Astrocyte (in vitro differentiated cells and primary cell): ENCODE data around the gene TENT5C. TPM values are rescaled to one million over a fixed set of nuclear protein-coding genes. Genes with fewer than 3 reads are reported as not detected.

ENCODE experiments used
- DNase-seq: peaks from one replicate; pipeline ENCODE4 v3.0.0-alpha.2; 2010; ENCODE audit warnings: low read depth
- FAIRE-seq: peaks from 2 replicates; lab custom pipeline; 2011; peaks lifted over from hg19 to GRCh38; lab: Jason Lieb, UNC
- H2AFZ ChIP-seq: 2 replicates; pipeline ENCODE4 v1.6.0; 2012; ENCODE audit warnings: low read depth, low read length, inconsistent platforms
- H3K27ac ChIP-seq: 2 replicates; pipeline ENCODE4 v1.5.1; 2011; ENCODE audit warnings: low read depth, low read length, inconsistent platforms
- H3K27me3 ChIP-seq: 2 replicates; pipeline ENCODE4 v1.6.0; 2011; ENCODE audit warnings: low read length, inconsistent platforms; ENCODE audit not compliant: insufficient read depth
- H3K36me3 ChIP-seq: 2 replicates; pipeline ENCODE4 v1.5.1; 2011; ENCODE audit warnings: low read length, inconsistent platforms; ENCODE audit not compliant: insufficient read depth
- H3K4me1 ChIP-seq: 2 replicates; pipeline ENCODE4 v1.5.1; 2011; ENCODE audit warnings: low read length, inconsistent platforms; ENCODE audit not compliant: insufficient read depth
- H3K4me2 ChIP-seq: 2 replicates; pipeline ENCODE4 v1.6.0; 2012; ENCODE audit warnings: low read length, inconsistent platforms
- H3K4me3 ChIP-seq: 2 replicates; pipeline ENCODE4 v1.5.1; 2011; ENCODE audit warnings: low read depth, mild to moderate bottlenecking, low read length, inconsistent platforms; ENCODE audit not compliant: insufficient read depth
- H3K79me2 ChIP-seq: 2 replicates; pipeline ENCODE4 v1.6.0; 2012; ENCODE audit warnings: mild to moderate bottlenecking, low read length, inconsistent platforms; ENCODE audit not compliant: insufficient read depth
- H3K9ac ChIP-seq: 2 replicates; pipeline ENCODE4 v1.6.0; 2012; ENCODE audit warnings: mild to moderate bottlenecking, low read length, inconsistent platforms
- H3K9me3 ChIP-seq: 2 replicates; pipeline ENCODE4 v1.5.1; 2012; ENCODE audit warnings: low read depth, mild to moderate bottlenecking, low read length, inconsistent platforms; ENCODE audit not compliant: insufficient read depth
- H4K20me1 ChIP-seq: 2 replicates; pipeline ENCODE4 v1.6.0; 2012; ENCODE audit warnings: low read length, inconsistent platforms; ENCODE audit not compliant: insufficient read depth
- H3K27ac Mint-ChIP-seq: one replicate; pipeline ENCODE4 v1.8.0; 2021; ENCODE audit warnings: mild to moderate bottlenecking, mixed read lengths; ENCODE audit not compliant: unreplicated experiment
- H3K27me3 Mint-ChIP-seq: one replicate; pipeline ENCODE4 v1.8.0; 2021; ENCODE audit warnings: low read depth, mixed read lengths; ENCODE audit not compliant: unreplicated experiment
- H3K36me3 Mint-ChIP-seq: one replicate; pipeline ENCODE4 v1.8.0; 2021; ENCODE audit warnings: low read depth, mixed read lengths; ENCODE audit not compliant: unreplicated experiment
- H3K4me1 Mint-ChIP-seq: one replicate; pipeline ENCODE4 v1.8.0; 2021; ENCODE audit warnings: low read depth, mixed read lengths; ENCODE audit not compliant: unreplicated experiment
- H3K4me3 Mint-ChIP-seq: one replicate; pipeline ENCODE4 v1.8.0; 2021; ENCODE audit warnings: mild to moderate bottlenecking, moderate library complexity, mixed read lengths; ENCODE audit not compliant: unreplicated experiment
- H3K9me3 Mint-ChIP-seq: one replicate; pipeline ENCODE4 v1.8.0; 2021; ENCODE audit warnings: mild to moderate bottlenecking, mixed read lengths; ENCODE audit not compliant: unreplicated experiment
- EZH2 ChIP-seq: IDR thresholded peaks from 2 replicates; pipeline ENCODE4 v1.6.1; 2012; ENCODE audit warnings: mild to moderate bottlenecking, low read length, inconsistent platforms; ENCODE audit not compliant: insufficient read depth
- total RNA-seq: library from RNA; stranded (reverse); gene quantifications from 2 replicates; pipeline ENCODE4 v1.2.1, GENCODE V29; 2021
- TF ChIP-seq, protein P1 (sequence below): IDR thresholded peaks from 2 replicates; pipeline ENCODE4 v1.5.1; 2011; ENCODE audit warnings: low read depth, mild to moderate bottlenecking, inconsistent platforms, low read length, moderate library complexity; ENCODE audit not compliant: insufficient read depth

TENT5C gene
- total RNA-seq, 1 donor from 2014 or later: 0.77 TPM

- Mint-ChIP-seq H3K36me3 (no peaks in the 10 kb centered on the region), H3K27ac (no peak overlapping the region), H3K27me3 (peaks cover 25% of the 10 kb centered on the region), H3K4me1 (peaks cover 33% of the 10 kb centered on the region), H3K4me3 (no peak overlapping the region), H3K9me3 (no peaks in the 10 kb centered on the region)
- H2AFZ ChIP-seq: no peak overlapping the region
- no peak overlapping the region for H3K4me3 ChIP-seq
- H3K4me2 ChIP-seq: no peak overlapping the region
- H3K4me1 ChIP-seq: peaks cover 7% of the 10 kb centered on the region
- H4K20me1 ChIP-seq: no peaks in the 10 kb centered on the region
- no peak overlapping the region for H3K9ac ChIP-seq
- FAIRE-seq (no peak), DNase-seq (no peak)
- H3K27ac ChIP-seq: no peak overlapping the region
- H3K9me3 ChIP-seq: no peaks in the 10 kb centered on the region
- no peaks in the 10 kb centered on the region for H3K36me3 ChIP-seq
- no peaks in the 10 kb centered on the region for H3K27me3 ChIP-seq
- no peaks in the 10 kb centered on the region for H3K79me2 ChIP-seq
- no peak for TF ChIP-seq EZH2
- TF ChIP-seq, protein P1, sequence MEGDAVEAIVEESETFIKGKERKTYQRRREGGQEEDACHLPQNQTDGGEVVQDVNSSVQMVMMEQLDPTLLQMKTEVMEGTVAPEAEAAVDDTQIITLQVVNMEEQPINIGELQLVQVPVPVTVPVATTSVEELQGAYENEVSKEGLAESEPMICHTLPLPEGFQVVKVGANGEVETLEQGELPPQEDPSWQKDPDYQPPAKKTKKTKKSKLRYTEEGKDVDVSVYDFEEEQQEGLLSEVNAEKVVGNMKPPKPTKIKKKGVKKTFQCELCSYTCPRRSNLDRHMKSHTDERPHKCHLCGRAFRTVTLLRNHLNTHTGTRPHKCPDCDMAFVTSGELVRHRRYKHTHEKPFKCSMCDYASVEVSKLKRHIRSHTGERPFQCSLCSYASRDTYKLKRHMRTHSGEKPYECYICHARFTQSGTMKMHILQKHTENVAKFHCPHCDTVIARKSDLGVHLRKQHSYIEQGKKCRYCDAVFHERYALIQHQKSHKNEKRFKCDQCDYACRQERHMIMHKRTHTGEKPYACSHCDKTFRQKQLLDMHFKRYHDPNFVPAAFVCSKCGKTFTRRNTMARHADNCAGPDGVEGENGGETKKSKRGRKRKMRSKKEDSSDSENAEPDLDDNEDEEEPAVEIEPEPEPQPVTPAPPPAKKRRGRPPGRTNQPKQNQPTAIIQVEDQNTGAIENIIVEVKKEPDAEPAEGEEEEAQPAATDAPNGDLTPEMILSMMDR: no peak
These were observed 9.6 kb downstream of the TENT5C start for GRCh38 chr1:117615474-117615873.

DNA sequence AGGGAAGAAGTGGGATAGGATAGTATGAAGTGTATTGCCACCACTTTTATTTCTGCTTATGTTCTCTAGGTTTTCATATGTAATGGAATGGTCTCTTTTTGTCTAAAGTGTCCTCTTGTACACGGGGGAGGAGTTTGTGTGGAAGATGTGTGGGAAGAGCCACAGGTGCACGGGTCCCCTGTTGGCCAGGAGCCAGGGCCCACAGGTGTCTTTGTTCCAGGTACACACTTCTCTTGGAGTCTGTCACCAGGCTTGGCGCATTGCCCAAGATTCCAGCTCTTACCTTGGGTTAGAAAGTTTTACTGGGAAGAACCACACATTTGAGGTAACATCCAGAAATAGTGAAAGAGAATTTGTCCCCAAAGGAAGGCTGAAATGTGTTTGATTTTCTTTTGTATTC lies 10.5 kb downstream of the TENT5C start:
- peaks cover 7% of the 10 kb centered on the region for H3K4me1 ChIP-seq
- no peak overlapping the region for H3K9ac ChIP-seq
- DNase-seq (no peak), FAIRE-seq (no peak)
- no peak for TF ChIP-seq EZH2
- TF ChIP-seq, protein P1: no peak
- no peaks in the 10 kb centered on the region for H3K9me3 Mint-ChIP-seq
- no peak overlapping the region for H3K27ac ChIP-seq
- no peaks in the 10 kb centered on the region for H3K27me3 ChIP-seq
- no peak overlapping the region for H3K27ac Mint-ChIP-seq
- H3K4me3 ChIP-seq: no peak overlapping the region
- no peaks in the 10 kb centered on the region for H3K36me3 Mint-ChIP-seq
- no peak overlapping the region for H3K4me3 Mint-ChIP-seq
- H3K9me3 ChIP-seq: no peaks in the 10 kb centered on the region
- no peaks in the 10 kb centered on the region for H4K20me1 ChIP-seq
- no peaks in the 10 kb centered on the region for H3K36me3 ChIP-seq
- no peak overlapping the region for H3K4me2 ChIP-seq
- H3K79me2 ChIP-seq: no peaks in the 10 kb centered on the region
- peaks cover 23% of the 10 kb centered on the region for H3K27me3 Mint-ChIP-seq
- no peak overlapping the region for H2AFZ ChIP-seq
- peaks cover 33% of the 10 kb centered on the region for H3K4me1 Mint-ChIP-seq

DNA sequence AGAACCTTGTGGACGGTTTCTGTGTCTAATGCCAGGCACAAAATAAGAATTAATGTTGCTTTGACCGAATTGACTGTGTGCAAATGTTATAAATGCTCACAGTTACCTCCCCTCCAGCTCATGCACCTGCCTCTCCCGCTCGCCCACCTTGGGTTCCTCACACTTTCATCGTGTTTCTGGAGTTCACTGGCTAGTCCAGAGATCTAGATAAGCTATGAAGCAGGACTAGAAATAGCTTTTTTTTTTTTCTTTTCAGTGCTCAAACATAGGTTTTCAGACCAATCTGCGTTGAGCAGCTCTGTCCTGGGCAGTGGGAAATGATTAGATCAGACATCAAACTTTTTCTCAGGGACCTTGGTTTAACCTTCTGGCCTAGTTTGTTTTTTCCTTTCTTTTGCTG lies 11.1 kb downstream of the TENT5C start:
- Mint-ChIP-seq H3K27me3 (peaks cover 25% of the 10 kb centered on the region), H3K27ac (no peak overlapping the region), H3K4me3 (no peak overlapping the region), H3K36me3 (no peaks in the 10 kb centered on the region), H3K9me3 (no peaks in the 10 kb centered on the region), H3K4me1 (peaks cover 31% of the 10 kb centered on the region)
- TF ChIP-seq EZH2: no peak
- TF ChIP-seq, protein P1: no peak
- no peak overlapping the region for H3K4me3 ChIP-seq
- H3K79me2 ChIP-seq: no peaks in the 10 kb centered on the region
- peaks cover 7% of the 10 kb centered on the region for H3K4me1 ChIP-seq
- H4K20me1 ChIP-seq: no peaks in the 10 kb centered on the region
- H2AFZ ChIP-seq: no peak overlapping the region
- DNase-seq: no peak
- no peak for FAIRE-seq
- H3K4me2 ChIP-seq: no peak overlapping the region
- no peaks in the 10 kb centered on the region for H3K27me3 ChIP-seq
- no peak overlapping the region for H3K9ac ChIP-seq
- H3K9me3 ChIP-seq: no peaks in the 10 kb centered on the region
- H3K36me3 ChIP-seq: no peaks in the 10 kb centered on the region
- H3K27ac ChIP-seq: no peak overlapping the region
